H1 (cell line): ENCODE measurements around the gene ACLY. TPM values are rescaled to one million over a fixed set of nuclear protein-coding genes. Genes with fewer than 3 reads are reported as not detected.

ENCODE experiments used
- CTCF ChIA-PET: fragments of 300-600 bp; sonication (Branson Sonifier 250); formaldehyde crosslinking; loops from one replicate; lab custom pipeline; 2021; ENCODE audit not compliant: partially characterized antibody; lab: Charles Lee
- POLR2A ChIA-PET: fragments of 300-600 bp; sonication (Branson Sonifier 250); formaldehyde crosslinking; loops from one replicate; lab custom pipeline; 2021; ENCODE audit warnings: inconsistent platforms; ENCODE audit not compliant: partially characterized antibody; lab: Charles Lee
- DNase-seq, 2 experiments: peaks; one replicate each; pipeline versions ENCODE4 v3.0.0 to v3.0.0-alpha.2; 2010 to 2022; ENCODE audit warnings: low spot score in 2 of 2, low read depth in 1 of 2, mixed read lengths in 1 of 2
- FAIRE-seq: peaks from 2 replicates; lab custom pipeline; 2011; peaks lifted over from hg19 to GRCh38; lab: Jason Lieb, UNC
- H2AFZ ChIP-seq: 2 replicates; pipeline ENCODE4 v1.8.1; 2012; ENCODE audit warnings: low read length, inconsistent platforms
- H2AK5ac ChIP-seq: 2 replicates; pipeline ENCODE4 v1.6.1; 2013; ENCODE audit warnings: low read depth, low read length
- H2BK120ac ChIP-seq: replicated peaks from 2 replicates; pipeline ENCODE3; 2013; ENCODE audit warnings: low read depth, low read length, inconsistent platforms
- H2BK12ac ChIP-seq: 2 replicates; pipeline ENCODE4 v1.6.1; 2013; ENCODE audit warnings: low read depth, low read length
- H2BK15ac ChIP-seq: 2 replicates; pipeline ENCODE4 v1.6.1; 2013; ENCODE audit warnings: low read length
- H2BK20ac ChIP-seq: 2 replicates; pipeline ENCODE4 v1.6.1; 2013; ENCODE audit warnings: low read length
- H2BK5ac ChIP-seq: 2 replicates; pipeline ENCODE4 v1.6.1; 2013; ENCODE audit warnings: low read depth, low read length
- H3K14ac ChIP-seq: 2 replicates; pipeline ENCODE4 v1.6.1; 2013; ENCODE audit warnings: inconsistent platforms; ENCODE audit not compliant: insufficient read length
- H3K18ac ChIP-seq: 2 replicates; pipeline ENCODE4 v1.6.1; 2013; ENCODE audit warnings: low read length; ENCODE audit errors: extremely low read depth
- H3K23ac ChIP-seq: 2 replicates; pipeline ENCODE4 v1.6.1; 2013; ENCODE audit warnings: inconsistent platforms; ENCODE audit not compliant: insufficient read length
- H3K23me2 ChIP-seq: 2 replicates; pipeline ENCODE4 v1.6.1; 2013; ENCODE audit warnings: low read depth, low read length
- H3K27ac ChIP-seq: 2 replicates; pipeline ENCODE4 v1.6.1; 2011; ENCODE audit warnings: low read depth, low read length, inconsistent platforms
- H3K27me3 ChIP-seq, 4 experiments: replicated peaks in 1 of 4; 1 replicate in 1 of 4; 2 replicates in 3 of 4; pipeline versions ENCODE4 v1.6.1 to v1.8.1; 2011 to 2013; ENCODE audit warnings: low read length in 3 of 4, mild to moderate bottlenecking in 3 of 4, inconsistent platforms in 2 of 4, mixed read lengths in 2 of 4, moderate library complexity in 1 of 4; ENCODE audit not compliant: control insufficient read depth in 3 of 4, insufficient read depth in 3 of 4; ENCODE audit errors: extremely low read depth in 1 of 4
- H3K36me3 ChIP-seq, 4 experiments: 2 replicates each; pipeline versions ENCODE4 v1.6.1 to v1.8.1; 2011 to 2013; ENCODE audit warnings: mild to moderate bottlenecking in 4 of 4, low read length in 3 of 4, moderate library complexity in 2 of 4, control low read depth in 1 of 4, inconsistent platforms in 1 of 4; ENCODE audit not compliant: insufficient read depth in 4 of 4, control insufficient read depth in 2 of 4
- H3K4ac ChIP-seq: replicated peaks from 2 replicates; pipeline ENCODE3; 2013; ENCODE audit warnings: low read length, low read depth, mixed read lengths, inconsistent platforms; ENCODE audit not compliant: insufficient read length
- H3K4me1 ChIP-seq, 4 experiments: replicated peaks in 1 of 4; 1 replicate in 1 of 4; 2 replicates in 3 of 4; pipeline versions ENCODE4 v1.6.1 to v1.8.1; 2011 to 2013; ENCODE audit warnings: low read length in 3 of 4, inconsistent platforms in 2 of 4, mixed read lengths in 1 of 4; ENCODE audit not compliant: insufficient read depth in 4 of 4, control insufficient read depth in 3 of 4
- H3K4me2 ChIP-seq, 2 experiments: 2 replicates each; pipeline versions ENCODE4 v1.6.1 to v1.8.1; 2011 to 2013; ENCODE audit warnings: low read depth in 2 of 2, low read length in 2 of 2, control low read depth in 1 of 2, inconsistent platforms in 1 of 2, mild to moderate bottlenecking in 1 of 2; ENCODE audit not compliant: insufficient read depth in 1 of 2
- H3K4me3 ChIP-seq, 4 experiments: fragments of 200-600, 300-600 bp in 1 of 4; sonication (generic), shearing (Covaris generic), sonication (Bioruptor Twin) in 1 of 4; 2 replicates each; pipeline versions ENCODE4 v1.5.1 to v1.8.1; 2011 to 2016; ENCODE audit warnings: low read length in 4 of 4, low read depth in 3 of 4, control low read depth in 2 of 4, inconsistent platforms in 2 of 4, mild to moderate bottlenecking in 2 of 4, mixed read lengths in 1 of 4, moderate library complexity in 1 of 4; ENCODE audit not compliant: insufficient read depth in 2 of 4; ENCODE audit errors: extremely low read depth in 1 of 4
- H3K56ac ChIP-seq: replicated peaks from 2 replicates; pipeline ENCODE3; 2013; ENCODE audit warnings: low read depth, mild to moderate bottlenecking, mixed read lengths, low read length, inconsistent platforms; ENCODE audit not compliant: insufficient read length
- H3K79me1 ChIP-seq: 2 replicates; pipeline ENCODE4 v1.6.1; 2013; ENCODE audit warnings: low read depth, low read length, control low read depth
- H3K79me2 ChIP-seq, 2 experiments: 2 replicates each; pipeline versions ENCODE4 v1.6.1 to v1.8.1; 2012 to 2013; ENCODE audit warnings: low read length in 2 of 2, mild to moderate bottlenecking in 2 of 2, inconsistent platforms in 1 of 2; ENCODE audit not compliant: insufficient read depth in 2 of 2, control insufficient read depth in 1 of 2
- H3K9ac ChIP-seq, 4 experiments: replicated peaks in 1 of 4; 1 replicate in 1 of 4; 2 replicates in 3 of 4; pipeline versions ENCODE4 v1.6.1 to v1.8.1; 2011 to 2013; ENCODE audit warnings: low read depth in 3 of 4, low read length in 3 of 4, control low read depth in 2 of 4, mild to moderate bottlenecking in 2 of 4, moderate library complexity in 2 of 4, inconsistent platforms in 1 of 4; ENCODE audit errors: extremely low read depth in 1 of 4
- H3K9me3 ChIP-seq, 2 experiments: 2 replicates each; pipeline versions ENCODE4 v1.6.1 to v1.8.1; 2012 to 2013; ENCODE audit warnings: mild to moderate bottlenecking in 2 of 2, moderate library complexity in 2 of 2, control low read depth in 1 of 2, inconsistent platforms in 1 of 2, low read depth in 1 of 2, low read length in 1 of 2, mixed read lengths in 1 of 2; ENCODE audit not compliant: insufficient read depth in 2 of 2
- H4K20me1 ChIP-seq, 2 experiments: replicated peaks in 1 of 2; 2 replicates each; pipeline versions ENCODE3 to v1.8.1; 2011 to 2013; ENCODE audit warnings: inconsistent platforms in 2 of 2, low read length in 2 of 2, mild to moderate bottlenecking in 1 of 2; ENCODE audit not compliant: insufficient read depth in 2 of 2, control insufficient read depth in 1 of 2
- H4K5ac ChIP-seq: 2 replicates; pipeline ENCODE4 v1.6.1; 2013; ENCODE audit warnings: low read length, low read depth, mixed read lengths, inconsistent platforms; ENCODE audit not compliant: insufficient read length
- H4K8ac ChIP-seq: 2 replicates; pipeline ENCODE4 v1.8.0; 2013; ENCODE audit warnings: mild to moderate bottlenecking, moderate library complexity, low read length, inconsistent platforms; ENCODE audit not compliant: insufficient read depth; ENCODE audit errors: extremely low read depth
- H4K91ac ChIP-seq: replicated peaks from 2 replicates; pipeline ENCODE3; 2013; ENCODE audit warnings: low read length, mixed read lengths, inconsistent platforms; ENCODE audit not compliant: insufficient read length
- ASH2L ChIP-seq: fragments of 200-600, 300-600 bp; sonication (generic); IDR thresholded peaks from one replicate; pipeline ENCODE4 v1.7.1; 2017; ENCODE audit warnings: low read length
- KDM1A ChIP-seq: fragments of 200-600, 300-600 bp; sonication (generic); IDR thresholded peaks from 2 replicates; pipeline ENCODE4 v1.7.1; 2016; ENCODE audit warnings: mild to moderate bottlenecking, low read length, borderline replicate concordance
- MAFK ChIP-seq: IDR thresholded peaks from 2 replicates; pipeline ENCODE4 v1.6.1; 2012; ENCODE audit warnings: low read depth, mild to moderate bottlenecking, improper control_type of control experiment, low read length
- NANOG ChIP-seq: IDR thresholded peaks from 2 replicates; pipeline ENCODE4 v1.6.1; 2011; ENCODE audit warnings: low read length, low read depth, mild to moderate bottlenecking, inconsistent platforms; ENCODE audit not compliant: insufficient read depth, poor library complexity, severe bottlenecking
- POLR2AphosphoS5 ChIP-seq: IDR thresholded peaks from 2 replicates; pipeline ENCODE4 v1.6.1; 2011; ENCODE audit warnings: low read depth, low read length
- RAD21 ChIP-seq, 2 experiments: IDR thresholded peaks in 1 of 2; conservative IDR thresholded peaks in 1 of 2; 2 replicates each; pipeline ENCODE4 v1.6.1; 2011; ENCODE audit warnings: low read depth in 2 of 2, low read length in 2 of 2, improper control_type of control experiment in 1 of 2, inconsistent platforms in 1 of 2, mild to moderate bottlenecking in 1 of 2, moderate library complexity in 1 of 2
- SP1 ChIP-seq: IDR thresholded peaks from 2 replicates; pipeline ENCODE4 v1.6.1; 2011; ENCODE audit warnings: low read depth, low read length
- TAF1 ChIP-seq: IDR thresholded peaks from 2 replicates; pipeline ENCODE4 v1.6.1; 2011; ENCODE audit warnings: mild to moderate bottlenecking, low read depth, low read length
- TAF7 ChIP-seq: optimal IDR thresholded peaks from 2 replicates; pipeline ENCODE3; 2011; ENCODE audit warnings: low read depth, mild to moderate bottlenecking, inconsistent platforms, low read length, moderate library complexity, borderline replicate concordance
- WGBS, 2 experiments: shearing (Covaris generic) in 1 of 2; methylation state at CpG; one replicate each; pipeline versions ENCODE4 v1.1.6 to v1.1.7; 2013 to 2015; ENCODE audit warnings: low lambda C conversion rate in 2 of 2, mixed read lengths in 2 of 2, inconsistent platforms in 1 of 2, low coverage in 1 of 2, missing lambda C conversion rate in 1 of 2; ENCODE audit not compliant: insufficient replicate concordance in 2 of 2, insufficient coverage in 1 of 2, insufficient read length in 1 of 2; ENCODE audit errors: extremely low coverage in 1 of 2, missing lambda C conversion rate in 1 of 2; 5-methylcytosine and 5-hydroxymethylcytosine counted together
- polyA plus RNA-seq, 7 experiments: library from polyadenylated mRNA; depleted of rRNA in 3 of 7; stranded (reverse) in 5 of 7; unstranded in 2 of 7; fragments of >200 nt in 5 of 7; fragments of 200-250 nt in 2 of 7; gene quantifications; 1 replicate in 5 of 7; 2 replicates in 1 of 7; 4 replicates in 1 of 7; pipeline versions ENCODE4 v1.2.1 to v1.2.3, GENCODE V29; 2011 to 2013; ENCODE audit warnings: missing spikeins in 2 of 7, mixed read lengths in 2 of 7
- total RNA-seq: library from RNA; stranded (reverse); fragmentation: NEBNext Ultra II Directional; extraction: Animal tissue kit (Norgen Biotek cat#: 25700); gene quantifications from 2 replicates; pipeline ENCODE4 v1.2.1, GENCODE V29; 2021
- TF ChIP-seq, protein P1 (sequence below), 3 experiments: IDR thresholded peaks; 1 replicate in 2 of 3; 2 replicates in 1 of 3; pipeline versions ENCODE4 v1.5.1 to v1.6.1; 2011; ENCODE audit warnings: low read length in 3 of 3, mild to moderate bottlenecking in 3 of 3, inconsistent platforms in 2 of 3, low read depth in 1 of 3, moderate library complexity in 1 of 3; ENCODE audit not compliant: insufficient read depth in 1 of 3; ENCODE audit errors: control extremely low read depth in 1 of 3

ACLY gene
- total and polyA plus RNA-seq, 2 of the 8 experiments (the other 6 are each of a cell fraction or from before 2014, with no cell fraction given): 167 to 393 TPM

DNA sequence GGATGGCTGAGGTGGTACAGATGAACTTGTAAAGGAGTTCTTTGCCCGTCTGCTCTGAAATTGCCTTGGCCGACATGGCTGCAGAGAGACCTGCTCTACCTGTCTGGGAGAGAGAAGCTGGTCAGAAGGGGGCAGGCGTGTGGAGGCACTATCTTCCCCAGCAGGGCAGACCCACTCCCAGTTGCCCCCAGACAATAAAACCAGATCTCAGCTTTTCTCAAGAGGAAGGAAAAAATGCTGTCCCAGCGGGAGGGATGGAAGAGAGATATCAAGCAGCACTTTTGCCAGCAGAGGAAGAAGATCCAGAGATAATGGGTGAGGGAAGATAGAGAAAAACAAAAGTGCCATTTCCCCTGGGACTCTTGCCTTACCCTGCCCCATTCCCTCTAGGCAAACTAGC lies 5.0 kb downstream of the ACLY start:
- FAIRE-seq (no peak), DNase-seq (no peak)
- Histone ChIP-seq H2AFZ (no peak overlapping the region), H3K18ac (no peak overlapping the region), H3K4me1 (peaks cover 4 to 21% (median 13%) of the 10 kb centered on the region in 4 experiments), H2AK5ac (no peak overlapping the region), H3K23ac (no peak overlapping the region), H3K36me3 (peaks cover 38 to 50% (median 41%) of the 10 kb centered on the region in 4 experiments), H3K4me2 (peak overlapping the region in 1 of 2 experiments; percentile 20; a peak in 1 of 4 replicates), H2BK5ac (no peak overlapping the region), H2BK12ac (no peak overlapping the region), H4K91ac (no peak overlapping the region), H3K4ac (no peak overlapping the region), H2BK20ac (no peak overlapping the region), H3K4me3 (no peak overlapping the region), H4K20me1 (peaks cover 34 to 67% of the 10 kb centered on the region in 2 experiments), H2BK15ac (no peak overlapping the region), H3K56ac (no peak overlapping the region), H4K5ac (no peak overlapping the region), H3K79me2 (peaks cover 24 to 78% of the 10 kb centered on the region in 2 experiments), H3K27me3 (no peaks in the 10 kb centered on the region), H2BK120ac (no peak overlapping the region), H4K8ac (no peak overlapping the region), H3K23me2 (peaks cover 5% of the 10 kb centered on the region; the same call in 1 of the 2 replicates), H3K14ac (no peak overlapping the region), H3K79me1 (peaks cover 26% of the 10 kb centered on the region), H3K9ac (no peak overlapping the region), H3K27ac (no peak overlapping the region), H3K9me3 (no peaks in the 10 kb centered on the region)
- CTCF ChIA-PET: interaction anchor here (0.9 to 16.0 kb wide), 16 partner anchors 8 to 614 kb away, joined by 3 to 205 read pairs (median 4); partner anchors contain the start of genes CNP and ODAD4
- TF ChIP-seq TAF1: no peak
- TF ChIP-seq KDM1A: no peak
- no peak for TF ChIP-seq SP1
- TF ChIP-seq POLR2AphosphoS5: no peak
- TF ChIP-seq, protein P1, sequence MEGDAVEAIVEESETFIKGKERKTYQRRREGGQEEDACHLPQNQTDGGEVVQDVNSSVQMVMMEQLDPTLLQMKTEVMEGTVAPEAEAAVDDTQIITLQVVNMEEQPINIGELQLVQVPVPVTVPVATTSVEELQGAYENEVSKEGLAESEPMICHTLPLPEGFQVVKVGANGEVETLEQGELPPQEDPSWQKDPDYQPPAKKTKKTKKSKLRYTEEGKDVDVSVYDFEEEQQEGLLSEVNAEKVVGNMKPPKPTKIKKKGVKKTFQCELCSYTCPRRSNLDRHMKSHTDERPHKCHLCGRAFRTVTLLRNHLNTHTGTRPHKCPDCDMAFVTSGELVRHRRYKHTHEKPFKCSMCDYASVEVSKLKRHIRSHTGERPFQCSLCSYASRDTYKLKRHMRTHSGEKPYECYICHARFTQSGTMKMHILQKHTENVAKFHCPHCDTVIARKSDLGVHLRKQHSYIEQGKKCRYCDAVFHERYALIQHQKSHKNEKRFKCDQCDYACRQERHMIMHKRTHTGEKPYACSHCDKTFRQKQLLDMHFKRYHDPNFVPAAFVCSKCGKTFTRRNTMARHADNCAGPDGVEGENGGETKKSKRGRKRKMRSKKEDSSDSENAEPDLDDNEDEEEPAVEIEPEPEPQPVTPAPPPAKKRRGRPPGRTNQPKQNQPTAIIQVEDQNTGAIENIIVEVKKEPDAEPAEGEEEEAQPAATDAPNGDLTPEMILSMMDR (IDR thresholded peaks at IDR 0.05; ENCODE audit: control extremely low read depth in 1 of 3, insufficient read depth in 1 of 3, low read depth in 1 of 3, low read length in 3 of 3): peak; percentile 26 to 34 (median 27)
- no peak for TF ChIP-seq NANOG
- no peak for TF ChIP-seq ASH2L
- peak; percentile 10 to 50; a peak in 3 of 4 replicates for TF ChIP-seq RAD21 (IDR thresholded peaks at IDR 0.05 in 1 of 2, conservative IDR thresholded peaks at IDR 0.05 in 1 of 2; ENCODE audit: low read depth in 2 of 2, low read length in 2 of 2)
- no peak for TF ChIP-seq MAFK
- no peak for TF ChIP-seq TAF7
- WGBS, 2 experiments: 83% methylated on average over 4 of the region's 4 CpGs; no CpG with 5 or more reads in 1 of the 2 experiments
- POLR2A ChIA-PET: interaction anchor here (0.8 to 8.2 kb wide), 11 partner anchors 9 to 207 kb away, joined by 3 to 64 read pairs (median 6); partner anchors contain the start of genes KLHL11 and ODAD4
